GM12875 (cell line): ENCODE data around the gene GADD45G.

Experiments used
- H3K4me3 ChIP-seq: one replicate; pipeline ENCODE4 v1.5.1; 2011; ENCODE audit warnings: low read depth, low read length, control low read depth
- TF ChIP-seq, protein P1 (sequence below): IDR thresholded peaks from 2 replicates; pipeline ENCODE4 v1.5.1; 2011; ENCODE audit warnings: low read depth, mild to moderate bottlenecking, control low read depth, inconsistent platforms, low read length, moderate library complexity, borderline replicate concordance; ENCODE audit not compliant: insufficient read depth

Gene GADD45G

DNA sequence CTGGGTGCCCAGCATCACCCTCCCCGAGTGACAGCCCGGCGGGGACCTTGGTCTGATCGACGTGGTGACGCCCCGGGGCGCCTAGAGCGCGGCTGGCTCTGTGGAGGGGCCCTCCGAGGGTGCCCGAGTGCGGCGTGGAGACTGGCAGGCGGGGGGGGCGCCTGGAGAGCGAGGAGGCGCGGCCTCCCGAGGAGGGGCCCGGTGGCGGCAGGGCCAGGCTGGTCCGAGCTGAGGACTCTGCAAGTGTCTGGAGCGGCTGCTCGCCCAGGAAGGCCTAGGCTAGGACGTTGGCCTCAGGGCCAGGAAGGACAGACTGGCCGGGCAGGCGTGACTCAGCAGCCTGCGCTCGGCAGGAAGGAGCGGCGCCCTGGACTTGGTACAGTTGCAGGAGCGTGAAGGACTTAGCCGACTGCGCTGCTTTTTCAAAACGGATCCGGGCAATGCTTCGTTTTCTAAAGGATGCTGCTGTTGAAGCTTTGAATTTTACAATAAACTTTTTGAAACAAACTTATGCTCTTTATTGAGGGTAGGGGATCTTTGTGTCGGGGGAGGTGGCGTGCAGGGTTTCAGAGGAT, 1.3 kb downstream of the GADD45G start:
- TF ChIP-seq, protein P1, sequence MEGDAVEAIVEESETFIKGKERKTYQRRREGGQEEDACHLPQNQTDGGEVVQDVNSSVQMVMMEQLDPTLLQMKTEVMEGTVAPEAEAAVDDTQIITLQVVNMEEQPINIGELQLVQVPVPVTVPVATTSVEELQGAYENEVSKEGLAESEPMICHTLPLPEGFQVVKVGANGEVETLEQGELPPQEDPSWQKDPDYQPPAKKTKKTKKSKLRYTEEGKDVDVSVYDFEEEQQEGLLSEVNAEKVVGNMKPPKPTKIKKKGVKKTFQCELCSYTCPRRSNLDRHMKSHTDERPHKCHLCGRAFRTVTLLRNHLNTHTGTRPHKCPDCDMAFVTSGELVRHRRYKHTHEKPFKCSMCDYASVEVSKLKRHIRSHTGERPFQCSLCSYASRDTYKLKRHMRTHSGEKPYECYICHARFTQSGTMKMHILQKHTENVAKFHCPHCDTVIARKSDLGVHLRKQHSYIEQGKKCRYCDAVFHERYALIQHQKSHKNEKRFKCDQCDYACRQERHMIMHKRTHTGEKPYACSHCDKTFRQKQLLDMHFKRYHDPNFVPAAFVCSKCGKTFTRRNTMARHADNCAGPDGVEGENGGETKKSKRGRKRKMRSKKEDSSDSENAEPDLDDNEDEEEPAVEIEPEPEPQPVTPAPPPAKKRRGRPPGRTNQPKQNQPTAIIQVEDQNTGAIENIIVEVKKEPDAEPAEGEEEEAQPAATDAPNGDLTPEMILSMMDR, result no peak
- H3K4me3 ChIP-seq, result no peak overlapping the region

DNA sequence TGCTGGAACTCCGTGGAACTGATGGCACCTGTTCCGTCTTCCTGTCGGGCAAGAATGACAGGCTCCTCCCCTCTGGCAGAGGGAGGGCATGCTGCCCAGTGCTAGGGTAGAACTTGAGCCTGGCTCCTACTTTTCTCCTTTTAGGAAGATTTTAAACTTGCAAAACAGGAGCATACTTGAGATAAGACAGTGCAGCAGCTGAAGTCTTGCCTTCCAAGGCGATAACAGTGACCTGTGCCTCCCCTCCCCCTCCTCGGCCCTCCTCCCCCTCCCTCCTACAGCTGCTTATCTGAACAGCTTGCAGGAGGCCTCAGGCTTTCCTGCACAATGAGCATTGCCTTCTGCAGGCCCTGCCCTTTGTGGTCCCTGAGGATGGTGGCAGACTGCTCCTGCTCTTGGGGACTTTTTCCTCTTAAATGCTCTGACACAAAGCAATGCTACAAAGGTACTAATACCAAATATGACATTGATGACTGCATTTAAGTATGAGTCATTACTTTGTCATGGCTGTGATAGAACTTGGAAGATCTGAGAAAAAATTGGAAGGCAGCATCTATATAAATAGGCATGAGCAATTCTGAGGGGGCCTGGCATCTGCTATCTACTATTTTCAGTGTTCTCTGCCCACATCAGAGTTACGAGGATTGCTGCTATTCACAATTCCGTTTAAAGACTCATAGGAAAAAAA, 2.0 kb downstream of the GADD45G start:
- no peak overlapping the region for H3K4me3 ChIP-seq

DNA sequence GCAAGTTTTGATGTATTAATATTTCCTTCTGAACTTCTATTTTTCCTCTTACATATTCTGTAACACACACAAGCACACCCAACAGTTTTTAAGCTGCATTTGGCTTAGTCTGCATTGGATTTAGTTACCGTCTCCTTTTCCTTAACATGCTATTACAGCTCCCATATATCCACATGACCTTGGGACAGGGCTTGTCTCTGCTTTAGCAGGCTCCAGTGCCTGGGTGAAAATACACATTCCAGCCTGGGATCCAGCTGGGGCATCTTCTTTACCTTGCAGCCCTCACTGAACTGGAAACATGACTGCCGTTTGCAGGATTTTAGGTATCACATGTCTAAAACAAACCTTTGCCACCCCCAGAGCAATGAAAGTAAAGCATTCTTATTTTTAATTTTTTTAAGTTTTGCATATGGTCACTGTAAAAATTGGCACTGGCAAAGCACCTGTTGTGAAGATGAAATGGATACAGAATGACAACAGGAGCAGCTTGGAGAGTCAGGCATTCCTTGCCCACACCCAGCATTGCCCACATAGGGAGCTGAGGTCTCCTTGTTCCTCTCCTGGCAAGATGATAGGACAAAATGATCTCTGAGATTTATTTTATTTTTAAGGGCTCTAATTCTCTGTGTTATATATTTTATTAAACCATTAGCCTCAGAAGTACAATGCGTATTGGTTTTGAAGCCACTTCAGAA, 4.0 kb downstream of the GADD45G start:
- no peak overlapping the region for H3K4me3 ChIP-seq
- TF ChIP-seq, protein P1, result no peak

More for the DNA sequence above, 2.0 kb downstream of the GADD45G start:
- TF ChIP-seq, protein P1, result no peak

DNA sequence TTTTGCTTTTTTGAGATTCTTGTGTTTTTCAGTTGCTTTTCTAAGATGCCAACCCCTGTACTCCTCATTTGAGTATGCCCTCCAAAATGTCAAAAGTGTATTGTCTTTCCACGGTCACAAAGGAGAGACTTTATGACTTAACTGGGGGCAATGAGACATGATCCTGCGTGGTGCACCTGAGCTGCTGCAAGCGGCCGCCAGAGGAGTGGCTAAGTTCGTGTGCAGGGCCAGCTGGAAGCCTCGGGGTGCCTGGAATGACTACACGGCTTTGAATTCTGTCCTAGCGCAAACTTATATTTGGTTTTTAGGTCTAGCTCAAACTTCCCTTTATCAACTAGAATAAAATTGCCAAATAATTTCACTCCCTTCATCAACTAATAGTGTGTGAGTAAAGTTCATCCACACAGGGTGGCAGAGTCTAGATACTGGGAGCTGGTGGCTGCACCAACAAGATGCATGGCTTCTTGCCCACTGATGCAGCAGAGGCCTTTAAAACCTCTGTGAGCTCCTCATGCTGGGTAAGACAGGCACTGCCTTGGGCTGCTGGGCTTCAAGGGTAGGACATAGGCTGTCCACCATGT, 4.7 kb downstream of the GADD45G start:
- TF ChIP-seq, protein P1, result no peak
- no peak overlapping the region for H3K4me3 ChIP-seq

DNA sequence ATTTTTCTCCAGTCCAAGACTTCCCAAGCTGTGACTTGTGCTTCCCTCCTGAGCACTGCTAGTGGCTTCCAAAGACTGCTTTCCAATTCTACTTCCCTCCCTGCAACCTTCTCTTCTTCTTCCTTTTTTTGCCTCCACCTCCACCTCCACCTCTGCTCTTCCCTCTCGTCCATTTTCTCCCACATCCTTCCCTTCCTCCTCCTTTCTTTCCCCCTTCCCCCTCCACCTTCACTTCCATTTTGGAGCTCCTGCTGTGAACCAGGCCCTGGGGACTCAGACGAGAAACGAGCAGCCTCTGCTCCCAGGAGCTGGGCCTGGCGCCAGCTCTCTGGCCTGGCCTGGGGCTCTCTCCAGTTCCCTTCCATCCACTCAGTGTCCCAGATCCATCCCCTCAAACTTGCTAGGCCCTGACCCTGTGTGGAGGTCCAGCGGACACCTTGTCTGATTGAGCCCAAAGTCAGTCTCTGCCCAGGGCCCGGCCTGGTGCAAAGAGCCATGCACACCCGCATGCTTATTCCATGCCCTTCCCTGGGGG, 5.6 kb downstream of the GADD45G start:
- H3K4me3 ChIP-seq, result no peak overlapping the region
- TF ChIP-seq, protein P1, result no peak

DNA sequence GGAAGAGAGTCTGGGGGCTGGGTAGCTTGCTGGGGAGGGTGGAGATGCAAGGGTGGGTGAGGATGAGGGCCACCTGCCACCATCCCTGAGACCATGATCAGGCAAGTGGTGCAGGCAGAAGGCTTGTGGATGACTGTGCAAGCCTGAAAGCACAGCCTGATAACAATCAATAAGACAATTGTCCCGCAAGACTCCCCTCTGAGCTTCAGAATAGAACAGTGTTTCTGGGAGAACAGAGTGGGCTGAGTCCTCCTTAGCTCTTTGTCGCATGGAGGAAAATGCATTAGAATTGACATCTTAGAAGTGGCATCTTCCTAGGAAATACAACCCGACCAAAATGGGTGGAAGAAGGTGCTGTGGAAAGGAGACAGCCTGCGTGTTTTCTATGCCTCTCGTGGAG, 6.6 kb downstream of the GADD45G start:
- TF ChIP-seq, protein P1, result no peak
- H3K4me3 ChIP-seq, result no peak overlapping the region
